Suprapubic skin (tissue), 4 donors: Measurements from ENCODE around the gene DTL.

Source experiments
- CTCF ChIP-seq, 2 donors: fragments of 200-600 bp in 1 of 2; fragments of 450-650 bp in 1 of 2; sonication (generic) in 1 of 2; IDR thresholded peaks; one replicate each; pipeline ENCODE4 v1.5.1; 2016 to 2019; ENCODE audit warnings: antibody characterized with exemption in 2 of 2, mild to moderate bottlenecking in 1 of 2, moderate library complexity in 1 of 2
- POLR2A ChIP-seq, 2 donors: fragments of 450-650 bp; IDR thresholded peaks; one replicate each; pipeline ENCODE4 v1.6.1; 2017; ENCODE audit warnings: antibody characterized with exemption in 2 of 2, mild to moderate bottlenecking in 2 of 2, moderate library complexity in 2 of 2
- POLR2AphosphoS5 ChIP-seq, 3 donors: sonication (generic); formaldehyde crosslinking; IDR thresholded peaks; one replicate each; pipeline ENCODE4 v1.6.1; 2017; ENCODE audit warnings: antibody characterized with exemption in 3 of 3

GRCh38 chr1:212149566-212149965, 114.0 kb downstream of the DTL start:
- TF ChIP-seq CTCF (IDR thresholded peaks at IDR 0.05) (no peak), POLR2AphosphoS5 (IDR thresholded peaks at IDR 0.05) (no peak), POLR2A (IDR thresholded peaks at IDR 0.05) (no peak)
